GM19328 (cell line): ENCODE results near the gene CCDC27.

Experiments
- ATAC-seq: cut with Tn5 transposase; IDR thresholded peaks from one replicate; pipeline ENCODE4 v1.9.1; 2021; ENCODE audit warnings: mild to moderate bottlenecking, moderate library complexity; ENCODE audit not compliant: unreplicated experiment

CCDC27 gene

DNA sequence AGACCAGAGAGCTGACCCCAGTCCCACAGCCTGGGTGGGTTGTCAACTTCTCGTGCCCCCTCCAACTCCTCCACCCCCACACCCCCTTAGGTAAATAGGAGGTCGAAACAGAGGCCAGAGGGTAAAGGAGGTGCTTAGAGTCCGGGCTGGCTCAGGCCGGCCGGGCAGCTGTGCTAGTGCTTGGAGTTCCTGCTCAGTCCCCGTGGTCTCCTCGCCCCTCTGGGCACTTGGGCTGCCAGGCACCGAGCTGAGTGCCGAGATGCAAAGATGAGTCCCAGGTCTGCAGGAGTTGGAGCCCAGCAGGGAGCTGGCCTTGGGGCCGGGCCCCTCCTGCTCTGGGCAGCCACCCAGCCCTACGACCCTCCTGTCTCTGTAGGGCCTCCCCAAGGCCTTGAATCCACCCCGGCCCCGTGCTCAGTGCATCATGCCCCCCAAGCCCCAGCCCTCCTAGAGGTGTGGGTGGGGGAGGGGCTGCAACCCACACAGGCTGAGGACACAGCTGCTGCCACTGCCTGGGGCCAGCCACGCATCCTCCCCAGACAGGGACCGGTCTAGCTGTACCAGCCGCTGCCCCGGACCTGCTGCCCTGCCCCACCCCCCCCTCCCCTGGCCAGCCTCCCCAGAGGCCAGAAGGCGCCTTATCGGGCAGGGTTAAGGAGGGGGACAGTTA lies 22.2 kb downstream of the CCDC27 start:
- no peak for ATAC-seq

- ATAC-seq: no peak
Observed at GRCh38 chr1:3774946-3775489, 22.8 kb downstream of the CCDC27 start.

- ATAC-seq: no peak
Observed at GRCh38 chr1:3775490-3776230, 23.4 kb downstream of the CCDC27 start.

GRCh38 chr1:3776231-3776961 lies 24.1 kb downstream of the CCDC27 start:
- no peak for ATAC-seq

GRCh38 chr1:3777078-3777547 lies 24.9 kb downstream of the CCDC27 start:
- ATAC-seq: no peak

DNA sequence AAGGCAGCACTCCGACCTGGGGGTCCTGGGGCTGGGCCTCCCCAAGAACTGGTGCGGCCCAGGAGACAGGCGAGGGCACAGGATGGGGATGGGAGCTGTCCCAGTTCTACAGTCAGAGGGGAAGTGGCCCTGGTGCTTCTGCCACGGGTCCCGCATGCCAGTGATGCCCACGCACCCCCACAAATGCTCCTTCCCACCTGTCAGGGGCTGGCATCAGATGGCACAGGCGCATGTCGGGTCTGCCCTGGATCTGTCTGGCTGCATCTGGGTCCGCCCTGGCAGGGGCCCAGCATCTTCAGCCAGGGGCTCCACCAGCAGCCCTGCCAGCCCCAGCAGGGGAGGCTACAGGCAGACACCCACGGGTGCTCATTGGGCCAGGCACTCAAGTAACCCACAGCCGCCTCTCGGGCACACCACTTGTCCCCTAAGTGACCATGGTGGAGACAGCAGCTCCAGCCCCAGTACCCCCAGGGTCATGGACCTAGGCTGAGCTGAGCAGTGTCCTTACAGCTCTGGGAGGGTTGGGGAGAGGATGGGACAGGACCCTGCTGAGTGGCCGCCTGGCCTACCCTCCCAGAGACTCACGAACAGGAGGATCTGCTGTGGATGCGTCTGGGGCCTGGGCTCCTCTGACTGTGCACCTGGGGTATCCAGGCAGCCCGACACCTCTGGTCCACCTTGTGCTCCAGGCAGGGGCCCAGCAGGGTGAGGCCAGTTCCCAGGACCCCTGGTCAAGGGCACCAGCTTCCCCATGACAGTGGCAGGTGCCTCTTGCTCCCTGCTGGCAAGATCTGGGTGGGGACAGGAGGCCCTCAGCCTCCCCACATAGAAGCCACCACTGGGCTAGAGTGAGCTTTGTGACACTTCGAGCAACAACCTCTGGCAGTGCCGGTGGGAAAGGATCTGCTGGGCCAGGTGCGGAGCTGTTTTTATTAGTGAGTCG lies 25.7 kb downstream of the CCDC27 start:
- no peak for ATAC-seq

DNA sequence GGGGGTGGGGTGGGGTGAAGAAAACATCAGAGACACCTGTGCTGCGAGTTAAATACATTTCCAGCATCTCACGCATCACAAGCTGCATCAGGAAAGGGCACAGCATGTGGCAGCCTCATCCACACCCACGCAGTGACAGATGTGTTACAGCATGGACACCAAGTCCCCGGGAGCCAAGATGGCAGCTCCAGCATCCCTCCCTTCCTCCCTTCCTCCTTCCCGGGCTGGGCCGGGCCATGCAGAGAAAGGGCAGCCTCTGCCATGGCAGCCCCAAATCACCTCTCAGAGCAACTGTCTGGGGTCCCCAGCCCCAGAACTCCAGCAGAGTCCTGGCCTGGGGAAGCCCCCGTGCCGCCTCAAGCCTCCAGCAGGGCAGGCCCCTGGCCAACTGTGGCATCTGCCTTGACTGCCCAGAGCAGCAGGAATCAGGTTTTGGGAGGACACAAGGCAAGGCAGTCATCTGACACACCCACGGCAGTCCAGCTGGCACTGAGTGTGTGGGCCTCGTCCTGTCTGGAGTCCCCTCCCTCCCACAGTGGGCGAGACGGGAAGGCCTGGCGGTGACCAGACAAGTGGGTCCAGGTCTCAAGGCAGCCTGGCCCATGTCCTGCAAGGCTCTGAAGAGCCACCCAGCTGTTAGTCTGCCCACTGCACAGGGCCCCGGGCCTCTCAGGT lies 26.5 kb downstream of the CCDC27 start:
- no peak for ATAC-seq

- ATAC-seq: no peak
Observed at GRCh38 chr1:3779265-3779911, 27.1 kb downstream of the CCDC27 start.

GRCh38 chr1:3779912-3780416 lies 27.7 kb downstream of the CCDC27 start:
- no peak for ATAC-seq

- ATAC-seq: no peak
Observed at GRCh38 chr1:3780901-3781300, 28.7 kb downstream of the CCDC27 start.

- ATAC-seq: no peak
Observed at GRCh38 chr1:3783651-3784474, 31.6 kb downstream of the CCDC27 start.

GRCh38 chr1:3785045-3785444 lies 32.8 kb downstream of the CCDC27 start:
- no peak for ATAC-seq

GRCh38 chr1:3785456-3786157 lies 33.4 kb downstream of the CCDC27 start:
- no peak for ATAC-seq

GRCh38 chr1:3786468-3787348 lies 34.5 kb downstream of the CCDC27 start:
- ATAC-seq: no peak

GRCh38 chr1:3787349-3787715 lies 35.1 kb downstream of the CCDC27 start:
- no peak for ATAC-seq

DNA sequence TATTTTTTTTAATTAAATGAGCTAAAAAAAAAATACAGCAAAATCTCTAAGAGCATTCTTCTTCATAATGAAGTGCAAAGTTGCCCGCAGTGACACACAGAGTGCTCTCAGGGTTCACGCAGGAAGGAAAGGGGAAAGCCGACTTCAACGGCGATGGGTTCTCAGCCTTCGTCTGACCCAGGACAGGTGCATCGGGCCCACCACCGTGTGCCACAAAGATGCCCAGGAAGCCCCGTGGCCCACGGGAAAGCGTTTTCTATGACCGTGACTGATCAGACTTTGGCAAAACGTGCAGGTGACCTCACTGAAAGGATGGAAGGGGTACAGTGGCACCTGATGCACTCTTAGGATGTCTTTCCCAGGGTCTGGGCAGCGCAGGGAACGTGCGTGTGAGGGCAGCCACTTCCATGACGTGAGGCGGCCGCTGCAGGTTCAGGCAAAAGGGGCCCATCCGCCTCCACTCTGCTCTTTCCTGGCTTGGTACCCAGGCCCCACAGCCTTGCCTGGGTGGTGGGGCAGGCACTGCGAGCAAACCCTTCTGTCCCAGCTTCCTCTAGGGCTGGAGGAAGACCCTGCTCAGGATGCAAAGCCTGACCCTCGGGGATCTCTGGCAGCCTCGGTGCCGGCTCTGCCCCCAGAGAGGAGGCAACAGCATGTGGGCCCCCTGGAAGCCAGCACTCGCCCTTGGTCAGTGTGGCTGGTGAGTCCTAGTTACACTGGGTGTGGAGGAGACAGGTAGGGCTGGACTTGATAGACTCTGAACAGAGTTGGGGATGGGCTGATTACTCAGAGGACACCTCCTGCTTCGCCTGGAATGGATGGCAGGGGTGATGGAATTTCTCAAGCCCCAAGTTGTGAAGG lies 35.7 kb downstream of the CCDC27 start:
- ATAC-seq: no peak
